Measurements from ENCODE around the gene MAB21L4.

MAB21L4 gene

GRCh38 chr2:240837621-240838020, 58.3 kb downstream of the MAB21L4 start:
- Histone ChIP-seq H3K9me3 (ENCODE audit: severe bottlenecking) (no peaks in the 10 kb centered on the region), H3K4me1 (ENCODE audit: insufficient read depth, poor library complexity, severe bottlenecking) (no peaks in the 10 kb centered on the region), H3K27me3 (ENCODE audit: insufficient read depth, poor library complexity, severe bottlenecking) (peaks cover 2% of the 10 kb centered on the region), H3K27ac (ENCODE audit: poor library complexity, severe bottlenecking) (no peak overlapping the region), H3K36me3 (ENCODE audit: low read depth) (no peaks in the 10 kb centered on the region), H3K4me3 (ENCODE audit: severe bottlenecking) (no peak overlapping the region)
- no peak for DNase-seq (ENCODE audit: low spot score)
- no peak for TF ChIP-seq CTCF (IDR thresholded peaks at IDR 0.05; ENCODE audit: poor library complexity, severe bottlenecking)
- ATAC-seq (ENCODE audit: low read depth): no peak

- no peak for TF ChIP-seq CTCF (IDR thresholded peaks at IDR 0.05; ENCODE audit: poor library complexity, severe bottlenecking)
- H3K27me3 ChIP-seq (ENCODE audit: insufficient read depth, poor library complexity, severe bottlenecking): peaks cover 2% of the 10 kb centered on the region
- H3K36me3 ChIP-seq (ENCODE audit: low read depth): no peaks in the 10 kb centered on the region
- H3K4me3 ChIP-seq (ENCODE audit: severe bottlenecking): no peak overlapping the region
- no peaks in the 10 kb centered on the region for H3K4me1 ChIP-seq (ENCODE audit: insufficient read depth, poor library complexity, severe bottlenecking)
- ATAC-seq (ENCODE audit: low read depth): no peak
- no peak for DNase-seq (ENCODE audit: low spot score)
- H3K9me3 ChIP-seq (ENCODE audit: severe bottlenecking): no peaks in the 10 kb centered on the region
- H3K27ac ChIP-seq (ENCODE audit: poor library complexity, severe bottlenecking): no peak overlapping the region
These were observed 59.0 kb downstream of the MAB21L4 start for GRCh38 chr2:240836781-240837467.

Measured in RWPE2 (cell line).